Ectodermal cell (in vitro differentiated cells): Measurements from ENCODE around the gene CCM2L. TPM values are rescaled to one million over a fixed set of nuclear protein-coding genes. Genes with fewer than 3 reads are reported as not detected.

Experiments
- H3K27ac ChIP-seq: 2 replicates; pipeline ENCODE4 v1.7.0; 2013; ENCODE audit warnings: mild to moderate bottlenecking, low read depth, low read length; ENCODE audit not compliant: insufficient read depth, poor library complexity, severe bottlenecking
- H3K27me3 ChIP-seq: 2 replicates; pipeline ENCODE4 v1.7.0; 2013; ENCODE audit warnings: mild to moderate bottlenecking, low read length; ENCODE audit not compliant: insufficient read depth, control insufficient read depth, poor library complexity, severe bottlenecking
- H3K36me3 ChIP-seq: one replicate; pipeline ENCODE4 v1.7.0; 2013; ENCODE audit warnings: low read length; ENCODE audit not compliant: control insufficient read depth, insufficient read depth
- H3K4me1 ChIP-seq: one replicate; pipeline ENCODE4 v1.7.0; 2013; ENCODE audit warnings: low read length; ENCODE audit not compliant: control insufficient read depth, insufficient read depth
- H3K4me3 ChIP-seq: 2 replicates; pipeline ENCODE4 v1.7.0; 2013; ENCODE audit warnings: low read depth, low read length, control low read depth; ENCODE audit not compliant: insufficient read depth
- H3K9me3 ChIP-seq: 2 replicates; pipeline ENCODE4 v1.7.0; 2013; ENCODE audit warnings: mild to moderate bottlenecking, low read length, moderate library complexity; ENCODE audit not compliant: control insufficient read depth
- WGBS, 2 experiments: methylation state at CpG; one replicate each; pipeline ENCODE4 v1.1.7; 2013; ENCODE audit warnings: missing lambda C conversion rate in 2 of 2; 5-methylcytosine and 5-hydroxymethylcytosine counted together
- polyA plus RNA-seq, 4 experiments: library from polyadenylated mRNA; stranded (reverse); fragments of 50-300 nt; gene quantifications; one replicate each; pipeline ENCODE4 v1.2.3, GENCODE V29; 2013

The CCM2L gene
- 2.5 TPM for polyA plus RNA-seq (2013, experiment 1 of 4)
- 2.1 TPM for polyA plus RNA-seq (2013, experiment 2 of 4)
- polyA plus RNA-seq (2013, experiment 3 of 4) = 1.7 TPM
- polyA plus RNA-seq (2013, experiment 4 of 4) = 1.3 TPM

DNA sequence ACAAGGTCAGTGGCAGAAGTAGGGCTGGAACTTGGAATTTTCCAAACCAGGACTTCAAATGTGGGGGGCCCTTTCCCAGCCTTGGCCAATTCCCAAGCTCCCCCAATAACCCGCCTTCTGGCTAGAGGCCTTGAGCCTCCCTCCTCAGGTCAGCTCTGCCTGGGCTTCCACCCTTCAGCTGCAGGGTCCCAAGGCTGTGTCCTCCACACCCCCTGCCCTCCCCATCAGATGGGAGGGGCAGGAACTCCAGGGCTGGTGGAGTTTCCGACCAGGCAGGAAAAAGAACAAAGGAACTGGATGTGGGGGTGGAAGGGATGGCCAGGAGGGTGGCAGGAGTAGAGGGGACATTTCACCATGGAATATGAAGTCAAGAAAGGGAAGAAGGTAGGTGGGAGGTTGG, at the start of gene CCM2L:
CCM2L (plus strand) TSS at position 338 of the 400 bp plus-strand sequence; CDS start at position 355, 17 bp downstream.
- Histone ChIP-seq H3K4me1 (peaks cover 11% of the 10 kb centered on the region), H3K9me3 (no peaks in the 10 kb centered on the region), H3K27me3 (peaks cover 1% of the 10 kb centered on the region), H3K4me3 (no peak within 1 kb of the TSS), H3K36me3 (no peaks in the 10 kb centered on the region), H3K27ac (no peak within 1 kb of the TSS)
- WGBS, 2 experiments = 58 to 64% methylated on average over 2 of the region's 2 CpGs

DNA sequence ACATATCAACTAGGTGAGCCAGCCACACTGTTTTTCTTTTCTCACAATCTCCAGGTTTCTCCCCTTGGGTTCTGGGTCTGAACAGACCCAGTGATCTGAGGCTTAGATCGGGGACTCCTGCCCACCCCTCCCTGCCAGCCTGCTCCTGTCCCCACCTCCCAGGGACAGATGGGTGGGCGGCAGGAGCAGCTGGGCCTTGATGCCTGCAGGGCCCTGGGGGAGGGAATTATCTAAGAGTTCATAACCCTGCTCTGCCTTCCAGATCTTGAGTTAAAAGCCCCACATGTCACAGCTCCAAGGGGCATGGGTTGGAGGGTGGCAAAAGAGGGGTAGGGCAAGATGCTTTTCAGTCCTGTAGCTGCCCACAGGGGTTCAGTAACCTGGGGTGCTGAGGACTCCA, 47.5 kb upstream of the CCM2L start:
- H3K36me3 ChIP-seq = no peaks in the 10 kb centered on the region
- no peak overlapping the region for H3K27ac ChIP-seq
- no peaks in the 10 kb centered on the region for H3K9me3 ChIP-seq
- 55 to 59% methylated on average over 2 of the region's 2 CpGs for WGBS, 2 experiments
- peaks cover 22% of the 10 kb centered on the region for H3K27me3 ChIP-seq
- no peak overlapping the region for H3K4me3 ChIP-seq
- H3K4me1 ChIP-seq = peaks cover 9% of the 10 kb centered on the region

DNA sequence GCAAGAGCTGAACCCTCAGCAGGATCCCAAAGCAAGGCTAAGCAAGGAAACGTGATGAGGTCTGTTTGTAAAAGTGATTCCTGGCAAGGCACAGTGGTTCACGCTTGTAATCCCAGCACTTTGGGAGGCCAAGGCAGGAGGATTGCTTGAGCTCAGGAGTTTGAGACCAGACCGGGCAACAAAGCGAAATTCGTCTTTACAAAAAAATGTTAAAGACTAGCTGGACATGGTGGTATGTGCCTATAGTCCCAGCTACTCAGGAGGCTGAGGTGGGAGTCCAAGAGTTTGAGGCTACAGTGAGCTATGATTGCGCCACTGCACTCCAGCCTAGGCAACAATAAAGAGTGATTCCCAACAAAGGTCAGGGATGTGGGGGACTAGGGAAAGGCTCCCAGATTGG, 46.3 kb upstream of the CCM2L start:
- peaks cover 24% of the 10 kb centered on the region for H3K27me3 ChIP-seq

DNA sequence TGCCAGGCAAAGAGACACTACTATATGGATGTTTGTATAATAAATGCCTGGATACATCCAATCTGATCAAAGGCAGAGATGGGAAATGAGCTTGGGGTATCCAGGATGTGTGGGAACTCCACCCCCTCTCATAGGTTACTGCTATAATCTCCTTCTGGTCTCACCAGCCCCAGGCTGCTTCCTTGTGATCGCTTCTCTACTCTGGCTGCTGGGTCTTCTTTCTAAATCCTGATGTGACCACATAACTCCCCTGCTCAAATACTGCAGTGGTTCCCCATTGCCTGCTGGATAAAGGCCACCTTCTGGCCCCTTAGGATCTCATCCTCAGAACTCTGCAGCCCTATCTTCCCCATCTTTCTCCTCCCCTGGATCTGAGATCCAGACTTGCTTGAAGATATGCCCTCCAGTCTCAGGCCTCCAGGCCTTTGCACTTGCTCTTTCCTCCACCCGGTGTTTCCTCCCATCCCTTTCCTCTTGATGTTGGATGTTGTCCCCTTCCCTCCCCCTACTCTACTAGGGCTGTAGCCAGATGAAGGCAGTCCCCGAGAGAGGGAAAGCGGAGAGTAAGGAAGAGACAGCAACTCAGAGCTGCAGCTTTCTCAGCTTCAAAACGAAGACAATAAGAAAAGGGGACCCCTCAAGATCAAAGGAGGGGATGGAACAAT, 43.1 kb upstream of the CCM2L start:
- Histone ChIP-seq H3K9me3 (no peaks in the 10 kb centered on the region), H3K36me3 (no peaks in the 10 kb centered on the region), H3K4me1 (peaks cover 9% of the 10 kb centered on the region), H3K4me3 (peak overlapping the region; percentile 5), H3K27me3 (peaks cover 36% of the 10 kb centered on the region), H3K27ac (no peak overlapping the region)
- 15 to 18% methylated on average over 5 of the region's 5 CpGs for WGBS, 2 experiments

More for the DNA sequence above, 46.3 kb upstream of the CCM2L start:
- peaks cover 9% of the 10 kb centered on the region for H3K4me1 ChIP-seq
- no peaks in the 10 kb centered on the region for H3K36me3 ChIP-seq
- H3K4me3 ChIP-seq = no peak overlapping the region
- no peaks in the 10 kb centered on the region for H3K9me3 ChIP-seq
- 82 to 84% methylated on average over 6 of the region's 6 CpGs for WGBS, 2 experiments
- no peak overlapping the region for H3K27ac ChIP-seq

DNA sequence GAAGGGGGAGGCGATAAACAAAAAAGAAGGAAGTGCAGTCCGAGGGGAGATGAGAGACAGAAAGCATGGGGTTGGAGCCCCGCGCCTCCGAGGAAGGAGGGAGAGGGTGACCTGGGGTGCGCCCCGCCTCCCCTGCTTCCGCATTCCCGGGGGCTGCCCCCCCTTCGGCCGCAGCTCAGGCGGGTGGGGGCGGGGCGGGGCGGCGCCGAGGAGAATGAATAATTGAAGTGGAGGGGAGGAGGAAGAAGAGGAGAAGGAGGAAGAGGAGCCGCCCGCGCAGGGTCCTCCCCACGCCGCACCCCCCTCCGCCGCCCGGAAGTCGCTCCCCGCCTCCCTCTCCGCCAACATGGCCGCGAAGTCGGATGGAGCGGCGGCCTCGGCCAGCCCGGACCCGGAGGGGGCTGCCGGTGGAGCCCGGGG, 42.4 kb upstream of the CCM2L start, which contains the start of gene XKR7:
XKR7 (plus strand) TSS at position 322 of the 420 bp plus-strand sequence; CDS start at position 347, 25 bp downstream.
- Histone ChIP-seq H3K4me3 (peak within 1 kb of the TSS; percentile 46), H3K4me1 (peaks cover 9% of the 10 kb centered on the region), H3K27ac (no peak within 1 kb of the TSS), H3K36me3 (no peaks in the 10 kb centered on the region), H3K9me3 (no peaks in the 10 kb centered on the region), H3K27me3 (peaks cover 36% of the 10 kb centered on the region)
- WGBS, 2 experiments = 1 to 2% methylated on average over 38 of the region's 38 CpGs

DNA sequence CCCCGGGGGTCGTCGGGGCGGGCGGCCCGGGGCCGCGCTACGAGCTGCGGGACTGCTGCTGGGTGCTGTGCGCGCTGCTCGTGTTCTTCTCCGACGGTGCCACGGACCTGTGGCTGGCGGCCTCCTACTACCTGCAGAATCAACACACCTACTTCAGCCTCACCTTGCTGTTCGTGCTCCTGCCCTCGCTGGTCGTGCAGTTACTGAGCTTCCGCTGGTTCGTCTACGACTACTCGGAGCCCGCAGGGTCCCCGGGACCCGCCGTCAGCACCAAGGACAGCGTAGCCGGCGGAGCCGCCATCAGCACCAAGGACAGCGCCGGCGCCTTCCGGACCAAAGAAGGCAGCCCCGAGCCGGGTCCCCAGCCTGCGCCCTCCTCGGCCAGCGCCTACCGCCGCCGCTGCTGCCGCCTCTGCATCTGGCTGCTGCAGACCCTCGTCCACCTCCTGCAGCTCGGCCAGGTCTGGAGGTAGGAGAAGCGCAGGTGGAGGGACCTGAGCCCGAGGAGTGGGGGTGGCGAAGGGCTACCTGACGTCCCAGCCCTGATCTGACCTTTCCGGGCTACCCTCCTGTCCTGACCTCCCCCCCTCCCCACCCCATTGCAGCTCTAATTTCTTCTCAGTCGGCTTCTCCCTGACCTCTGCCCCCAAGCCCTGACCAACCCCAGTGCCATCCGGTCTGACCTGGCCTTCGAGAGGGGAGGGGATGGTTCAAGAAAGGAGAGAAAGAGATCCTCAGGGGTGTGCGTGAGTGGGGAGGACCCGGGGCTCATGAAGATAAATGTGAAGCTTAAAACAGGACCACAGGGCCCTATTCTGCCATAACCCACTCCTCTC, 41.7 kb upstream of the CCM2L start:
- H3K9me3 ChIP-seq = no peaks in the 10 kb centered on the region
- peaks cover 36% of the 10 kb centered on the region for H3K27me3 ChIP-seq
- peak overlapping the region; percentile 46 for H3K4me3 ChIP-seq
- peaks cover 9% of the 10 kb centered on the region for H3K4me1 ChIP-seq
- H3K27ac ChIP-seq = no peak overlapping the region
- H3K36me3 ChIP-seq = no peaks in the 10 kb centered on the region
- WGBS, 2 experiments = 3 to 4% methylated on average over 57 of the region's 57 CpGs

DNA sequence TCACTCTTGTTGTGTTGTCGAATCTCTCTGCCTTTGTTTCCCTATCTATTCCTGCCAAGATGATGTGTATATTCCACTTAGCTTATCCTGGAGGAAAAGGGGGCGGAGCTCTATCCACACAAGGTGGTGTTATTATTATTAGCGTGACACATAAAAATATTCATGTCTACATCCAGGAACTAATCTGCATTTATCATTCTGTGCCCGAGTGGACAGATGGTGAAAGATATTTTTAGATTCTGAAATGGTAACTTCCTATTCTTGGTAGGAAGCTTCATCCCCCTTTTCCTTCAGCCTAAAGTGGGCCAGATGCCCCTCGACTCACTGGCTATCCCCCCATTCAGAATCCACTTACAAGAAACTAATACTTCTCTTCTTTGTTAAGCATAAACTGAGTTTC, 40.2 kb upstream of the CCM2L start:
- H3K9me3 ChIP-seq = no peaks in the 10 kb centered on the region

DNA sequence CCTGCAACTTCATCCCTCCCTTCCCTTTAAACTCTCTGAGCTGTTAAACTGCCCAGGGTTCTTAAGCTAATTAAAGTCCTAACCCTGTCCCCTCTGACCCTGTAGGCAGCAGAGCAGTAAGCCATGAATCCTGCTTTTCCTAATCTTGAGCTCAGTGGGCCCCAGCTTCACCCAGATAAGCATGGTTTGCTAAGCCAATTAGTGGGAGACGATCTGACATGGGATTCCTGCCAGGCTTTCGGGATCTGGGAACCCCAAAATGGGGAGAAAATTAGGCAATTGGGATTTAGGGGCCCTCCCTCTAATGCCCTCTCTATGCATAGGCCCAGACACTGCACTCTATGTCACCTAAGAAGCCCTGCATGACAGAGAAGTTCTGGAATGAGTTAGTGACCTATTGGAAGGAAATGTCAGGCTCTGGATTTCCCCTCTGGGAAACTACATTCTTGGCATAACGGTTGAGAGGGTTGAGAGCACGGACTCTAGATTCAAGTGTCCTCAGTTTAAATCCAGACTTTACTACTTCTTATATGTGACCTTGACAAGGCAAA, 37.7 kb upstream of the CCM2L start:
- Histone ChIP-seq H3K4me3 (no peak overlapping the region), H3K27me3 (peaks cover 14% of the 10 kb centered on the region)
- WGBS, 2 experiments = 39 to 49% methylated on average over 4 of the region's 4 CpGs

More for the DNA sequence above, 40.2 kb upstream of the CCM2L start:
- H3K36me3 ChIP-seq = no peaks in the 10 kb centered on the region
- H3K27ac ChIP-seq = no peak overlapping the region
- H3K27me3 ChIP-seq = peaks cover 36% of the 10 kb centered on the region
- no peak overlapping the region for H3K4me3 ChIP-seq
- WGBS, 2 experiments = 95% methylated on average over 3 of the region's 5 CpGs
- peaks cover 19% of the 10 kb centered on the region for H3K4me1 ChIP-seq

DNA sequence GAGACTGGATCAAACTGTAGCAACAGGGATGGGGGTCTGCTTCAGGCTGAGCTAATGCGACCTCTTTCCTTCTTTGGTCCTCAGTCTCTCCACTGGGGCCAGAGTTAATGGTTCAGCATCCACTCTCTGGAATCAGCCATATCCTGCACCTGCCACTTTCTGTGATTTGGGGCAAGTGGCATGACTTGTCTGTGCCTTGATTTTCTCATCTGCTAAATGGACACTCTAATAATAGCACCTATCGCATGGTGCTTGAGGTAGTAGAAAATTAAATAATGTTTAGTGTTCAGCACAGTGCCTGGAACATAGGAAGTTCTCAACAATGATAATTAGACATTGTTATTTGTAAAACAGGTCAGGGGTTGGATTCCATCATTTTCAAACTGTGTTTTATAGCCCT, 35.9 kb upstream of the CCM2L start:
- H3K36me3 ChIP-seq = no peaks in the 10 kb centered on the region
- no peak overlapping the region for H3K27ac ChIP-seq
- 88 to 90% methylated on average over 2 of the region's 2 CpGs for WGBS, 2 experiments
- H3K27me3 ChIP-seq = peaks cover 8% of the 10 kb centered on the region
- no peak overlapping the region for H3K4me3 ChIP-seq
- peaks cover 15% of the 10 kb centered on the region for H3K4me1 ChIP-seq
- H3K9me3 ChIP-seq = no peaks in the 10 kb centered on the region

More for the DNA sequence above, 37.7 kb upstream of the CCM2L start:
- Histone ChIP-seq H3K36me3 (no peaks in the 10 kb centered on the region), H3K9me3 (no peaks in the 10 kb centered on the region), H3K4me1 (peaks cover 19% of the 10 kb centered on the region), H3K27ac (peak overlapping the region; percentile 71)
